K562 (cell line): Measurements from ENCODE around the gene SOX8. TPM values are rescaled to one million over a fixed set of nuclear protein-coding genes. Genes with fewer than 3 reads are reported as not detected.

Experiments used
- ATAC-seq: fragments of 200-7000 bp; cut with Tn5 transposase; 3 replicates; pipeline ENCODE4 v1.9.1; 2020; ENCODE audit warnings: moderate library complexity
- BruUV-seq: library from RNA; stranded (reverse); fragments of 400-500 nt; replicated peaks from 2 replicates; lab custom pipeline; 2021; lab: Mats Ljungman, UMichigan
- CTCF ChIA-PET: fragments of 300-600 bp; formaldehyde crosslinking; extraction: SDS; loops from one replicate; lab custom pipeline; 2021; ENCODE audit warnings: low intra/inter-chr PET ratio; lab: Yijun Ruan, JAX
- POLR2A ChIA-PET: fragments of 300-600, 350-650 bp; sonication (Branson Sonifier 250); formaldehyde crosslinking; extraction: SDS; loops from one replicate; lab custom pipeline; 2021; ENCODE audit warnings: antibody characterized with exemption, inconsistent platforms; lab: Yijun Ruan, JAX
- DNase-seq, 4 experiments: peaks; one replicate each; pipeline versions ENCODE4 v3.0.0 to v3.0.0-alpha.2; 2011 to 2018; ENCODE audit warnings: low spot score in 3 of 4, mixed read lengths in 3 of 4; ENCODE audit errors: extremely low read depth in 1 of 4
- FAIRE-seq: peaks from 2 replicates; lab custom pipeline; 2011; peaks lifted over from hg19 to GRCh38; lab: Jason Lieb, UNC
- H2AFZ ChIP-seq: 2 replicates; pipeline ENCODE4 v1.6.0; 2011; ENCODE audit warnings: low read depth, low read length, control low read depth, inconsistent platforms
- H3K27ac ChIP-seq: fragments of 200-600 bp; 3 replicates; pipeline ENCODE4 v1.8.0; 2011; ENCODE audit warnings: low read depth, mild to moderate bottlenecking, control low read depth, inconsistent platforms, low read length, moderate library complexity, mixed read lengths; ENCODE audit errors: extremely low read depth
- H3K27me3 ChIP-seq, 2 experiments: fragments of 300-600 bp in 1 of 2; 2 replicates in 1 of 2; 3 replicates in 1 of 2; pipeline versions ENCODE4 v1.6.0 to v1.8.0; 2011; ENCODE audit warnings: inconsistent platforms in 2 of 2, low read length in 2 of 2, mild to moderate bottlenecking in 1 of 2, mixed read lengths in 1 of 2, moderate library complexity in 1 of 2; ENCODE audit not compliant: control insufficient read depth in 2 of 2, insufficient read depth in 2 of 2
- H3K36me3 ChIP-seq: fragments of 300-600 bp; 3 replicates; pipeline ENCODE4 v1.8.0; 2011; ENCODE audit warnings: mild to moderate bottlenecking, low read length, inconsistent platforms; ENCODE audit not compliant: control insufficient read depth, insufficient read depth
- H3K4me1 ChIP-seq, 2 experiments: fragments of 200-600 bp in 1 of 2; replicated peaks in 1 of 2; 2 replicates in 1 of 2; 3 replicates in 1 of 2; pipeline versions ENCODE4 v1.5.1 to v1.8.0; 2011; ENCODE audit warnings: inconsistent platforms in 2 of 2, low read length in 2 of 2, mild to moderate bottlenecking in 1 of 2, mixed read lengths in 1 of 2, moderate library complexity in 1 of 2; ENCODE audit not compliant: control insufficient read depth in 2 of 2, insufficient read depth in 2 of 2
- H3K4me2 ChIP-seq: 2 replicates; pipeline ENCODE4 v1.6.1; 2011; ENCODE audit warnings: low read length, control low read depth, inconsistent platforms, mixed read lengths; ENCODE audit not compliant: insufficient read depth
- H3K4me3 ChIP-seq: fragments of 200-600 bp; sonication (generic), shearing (Covaris generic); 2 replicates; pipeline ENCODE4 v1.5.1; 2016; ENCODE audit warnings: control low read depth, inconsistent platforms
- H3K79me2 ChIP-seq: fragments of 200-600 bp; 3 replicates; pipeline ENCODE4 v1.8.0; 2011; ENCODE audit warnings: low read length, inconsistent platforms; ENCODE audit not compliant: control insufficient read depth, insufficient read depth
- H3K9ac ChIP-seq, 2 experiments: 2 replicates each; pipeline versions ENCODE4 v1.6.0 to v1.6.1; 2011; ENCODE audit warnings: low read depth in 2 of 2, low read length in 2 of 2, control low read depth in 1 of 2, inconsistent platforms in 1 of 2, mild to moderate bottlenecking in 1 of 2, mixed read lengths in 1 of 2; ENCODE audit not compliant: insufficient read depth in 1 of 2
- H3K9me1 ChIP-seq: one replicate; pipeline ENCODE4 v1.6.0; 2011; ENCODE audit warnings: inconsistent platforms, mild to moderate bottlenecking, low read length, moderate library complexity; ENCODE audit not compliant: control insufficient read depth, insufficient read depth
- H3K9me3 ChIP-seq: replicated peaks from 2 replicates; pipeline ENCODE4 v1.5.1; 2011; ENCODE audit warnings: low read depth, low read length, inconsistent platforms; ENCODE audit not compliant: control insufficient read depth, insufficient read depth
- H4K20me1 ChIP-seq: replicated peaks from 2 replicates; pipeline ENCODE4 v1.6.1; 2011; ENCODE audit warnings: low read length, inconsistent platforms, mixed read lengths; ENCODE audit not compliant: control insufficient read depth, insufficient read depth
- CBX5 ChIP-seq: IDR thresholded peaks from 2 replicates; pipeline ENCODE4 v1.6.1; 2014; ENCODE audit warnings: low read depth, borderline replicate concordance
- CCAR2 ChIP-seq: fragments of 200-400 bp; formaldehyde crosslinking; IDR thresholded peaks from 2 replicates; pipeline ENCODE4 v1.6.1; 2017; ENCODE audit warnings: mild to moderate bottlenecking, low read depth, low read length
- CHCHD3 ChIP-seq: fragments of 250-450 bp; sonication (Bioruptor Pico); IDR thresholded peaks from 2 replicates; pipeline ENCODE4 v2.1.2; 2022; ENCODE audit warnings: mild to moderate bottlenecking
- CHD4 ChIP-seq: fragments of 200-600 bp; sonication (generic); IDR thresholded peaks from 3 replicates; pipeline ENCODE4 v1.6.1; 2012; ENCODE audit warnings: low read depth, mild to moderate bottlenecking, mixed read lengths, low read length, inconsistent platforms; ENCODE audit not compliant: insufficient read depth, insufficient replicate concordance, poor library complexity, severe bottlenecking
- CLOCK ChIP-seq: fragments of 250-450 bp; sonication (Bioruptor Pico); IDR thresholded peaks from 2 replicates; pipeline ENCODE4 v1.4.0; 2020; ENCODE audit warnings: mild to moderate bottlenecking, moderate library complexity, borderline replicate concordance
- CREB3 ChIP-seq: fragments of 450-650 bp; conservative IDR thresholded peaks from 2 replicates; pipeline ENCODE4 v1.6.1; 2016; ENCODE audit warnings: missing genetic modification characterization, low read depth, mild to moderate bottlenecking, missing compliant biosample characterization, moderate library complexity
- KLF13 ChIP-seq: fragments of 450-650 bp; IDR thresholded peaks from 2 replicates; pipeline ENCODE4 v1.6.1; 2016; ENCODE audit warnings: missing genetic modification characterization, low read depth, mild to moderate bottlenecking, missing compliant biosample characterization, moderate library complexity, borderline replicate concordance
- MCM3 ChIP-seq: fragments of 450-650 bp; IDR thresholded peaks from 2 replicates; pipeline ENCODE4 v1.6.1; 2016
- MITF ChIP-seq: IDR thresholded peaks from 2 replicates; pipeline ENCODE4 v1.6.1; 2014; ENCODE audit warnings: antibody characterized with exemption
- MTA2 ChIP-seq: fragments of 450-650 bp; IDR thresholded peaks from 2 replicates; pipeline ENCODE4 v1.6.1; 2016; ENCODE audit warnings: low read depth
- NFIX ChIP-seq: fragments of 250-450 bp; sonication (Bioruptor Pico); IDR thresholded peaks from 2 replicates; pipeline ENCODE4 v1.4.0; 2020; ENCODE audit warnings: low read depth, mild to moderate bottlenecking, moderate library complexity
- NKRF ChIP-seq: fragments of 450-650 bp; IDR thresholded peaks from 2 replicates; pipeline ENCODE4 v1.6.1; 2016; ENCODE audit warnings: borderline replicate concordance
- SMARCE1 ChIP-seq: fragments of 450-650 bp; IDR thresholded peaks from 2 replicates; pipeline ENCODE4 v1.7.1; 2016; ENCODE audit warnings: mild to moderate bottlenecking
- ZBTB1 ChIP-seq: sonication (generic); formaldehyde crosslinking; IDR thresholded peaks from 2 replicates; pipeline ENCODE4 v1.8.1; 2023; ENCODE audit warnings: missing genetic modification reagents, low read depth, mild to moderate bottlenecking, borderline replicate concordance
- ZNF780A ChIP-seq: fragments of 250-450 bp; sonication (Bioruptor Pico); IDR thresholded peaks from 2 replicates; pipeline ENCODE4 v1.5.0; 2021; ENCODE audit warnings: mild to moderate bottlenecking
- ZNF79 ChIP-seq: fragments of 250-450 bp; sonication (Bioruptor Pico); IDR thresholded peaks from 2 replicates; pipeline ENCODE4 v1.4.0; 2020; ENCODE audit warnings: low read depth, mild to moderate bottlenecking, moderate library complexity
- WGBS: fragments of 100-300 bp; shearing (Covaris generic); methylation state at CpG from one replicate; pipeline ENCODE4 v1.1.6; 2016; ENCODE audit warnings: low coverage, mixed read lengths; ENCODE audit not compliant: insufficient coverage; ENCODE audit errors: missing lambda C conversion rate; 5-methylcytosine and 5-hydroxymethylcytosine counted together
- in situ Hi-C: fragments of 300-500 bp; cut with MboI; formaldehyde crosslinking; loops from 4 replicates; pipeline ENCODE4 v1.15.0; 2018; ENCODE audit warnings: inconsistent platforms, mixed read lengths
- intact Hi-C: fragments of 100-400 bp; cut with micrococcal nuclease; formaldehyde crosslinking; loops from 2 replicates; pipeline ENCODE4 v1.14.2; 2022
- polyA plus RNA-seq, 8 experiments: library from polyadenylated mRNA; depleted of rRNA in 4 of 8; stranded (reverse) in 5 of 8; unstranded in 3 of 8; fragments of >200 nt; fragmentation: Nextera tagmentation in 2 of 8; fragmentation: Illumina TruSeq in 1 of 8; extraction: Ambion mirVana in 2 of 8; extraction: Trizol in 1 of 8; gene quantifications; 2 replicates each; pipeline versions ENCODE4 v1.2.1 to v1.2.3, GENCODE V29; 2011 to 2014; ENCODE audit warnings: inconsistent platforms in 1 of 8, missing spikeins in 1 of 8
- total RNA-seq, 7 experiments: library from RNA; depleted of rRNA in 6 of 7; stranded (reverse); fragments of >200 nt in 6 of 7; fragmentation: Illumina TruSeq in 2 of 7; extraction: Trizol in 2 of 7; gene quantifications; 2 replicates each; pipeline versions ENCODE4 v1.2.1 to v1.2.3, GENCODE V29; 2011 to 2021; ENCODE audit warnings: low replicate concordance in 1 of 7

The SOX8 gene
- total and polyA plus RNA-seq, 9 of the 15 experiments (the other 6 are each of a cell fraction or from before 2014, with no cell fraction given): 0.07 to 0.15 (median 0.15) TPM; not detected in 6

GRCh38 chr16:989354-989814 lies 7.8 kb downstream of the SOX8 start:
- Histone ChIP-seq H3K4me3 (no peak overlapping the region), H4K20me1 (peaks cover 14% of the 10 kb centered on the region; the same call in 1 of the 2 replicates), H3K4me1 (peaks cover 0 to 53% of the 10 kb centered on the region in 2 experiments; a peak in 2 of 5 replicates), H3K4me2 (no peak overlapping the region), H3K9ac (no peak overlapping the region), H3K9me1 (no peaks in the 10 kb centered on the region), H3K27ac (no peak overlapping the region), H3K9me3 (no peaks in the 10 kb centered on the region), H3K27me3 (peaks cover 25 to 74% of the 10 kb centered on the region in 2 experiments; a peak in 4 of 5 replicates), H3K36me3 (no peaks in the 10 kb centered on the region), H2AFZ (no peak overlapping the region), H3K79me2 (no peaks in the 10 kb centered on the region)
- ATAC-seq (no peak), FAIRE-seq (no peak), DNase-seq (no peak)
- BruUV-seq: no TSS peak
- intact Hi-C loops: no loop called here
- WGBS: 10% methylated on average over 11 of the region's 11 CpGs
- CTCF ChIA-PET: no interaction called here
- POLR2A ChIA-PET: no interaction called here
- in situ Hi-C loops: no loop called here
- TF ChIP-seq ZNF79 (CRISPR knock-in tag): no peak
- TF ChIP-seq CHCHD3 (CRISPR knock-in tag): no peak
- TF ChIP-seq CBX5: no peak
- TF ChIP-seq NKRF: no peak
- no peak for TF ChIP-seq CCAR2
- TF ChIP-seq MCM3: no peak
- TF ChIP-seq CLOCK (CRISPR knock-in tag): no peak
- no peak for TF ChIP-seq ZNF780A
- no peak for TF ChIP-seq CREB3 (tag)
- TF ChIP-seq ZBTB1: no peak
- TF ChIP-seq CHD4: no peak
- no peak for TF ChIP-seq KLF13 (tag)
- no peak for TF ChIP-seq MITF
- TF ChIP-seq SMARCE1: no peak
- no peak for TF ChIP-seq NFIX
- no peak for TF ChIP-seq MTA2
